ENCODE results near the gene ATP10A. TPM values are rescaled to one million over a fixed set of nuclear protein-coding genes. Genes with fewer than 3 reads are reported as not detected.

Gene ATP10A
- total and polyA plus RNA-seq, 2 donors from 2014 or later = 4.0 to 6.8 TPM

GRCh38 chr15:25675396-25675795 is 187.7 kb downstream of the ATP10A start:
- DNase-seq (no peak), FAIRE-seq (no peak)
- intact Hi-C loops (cut with DNase I) = no loop called here
- TF ChIP-seq, protein P1, sequence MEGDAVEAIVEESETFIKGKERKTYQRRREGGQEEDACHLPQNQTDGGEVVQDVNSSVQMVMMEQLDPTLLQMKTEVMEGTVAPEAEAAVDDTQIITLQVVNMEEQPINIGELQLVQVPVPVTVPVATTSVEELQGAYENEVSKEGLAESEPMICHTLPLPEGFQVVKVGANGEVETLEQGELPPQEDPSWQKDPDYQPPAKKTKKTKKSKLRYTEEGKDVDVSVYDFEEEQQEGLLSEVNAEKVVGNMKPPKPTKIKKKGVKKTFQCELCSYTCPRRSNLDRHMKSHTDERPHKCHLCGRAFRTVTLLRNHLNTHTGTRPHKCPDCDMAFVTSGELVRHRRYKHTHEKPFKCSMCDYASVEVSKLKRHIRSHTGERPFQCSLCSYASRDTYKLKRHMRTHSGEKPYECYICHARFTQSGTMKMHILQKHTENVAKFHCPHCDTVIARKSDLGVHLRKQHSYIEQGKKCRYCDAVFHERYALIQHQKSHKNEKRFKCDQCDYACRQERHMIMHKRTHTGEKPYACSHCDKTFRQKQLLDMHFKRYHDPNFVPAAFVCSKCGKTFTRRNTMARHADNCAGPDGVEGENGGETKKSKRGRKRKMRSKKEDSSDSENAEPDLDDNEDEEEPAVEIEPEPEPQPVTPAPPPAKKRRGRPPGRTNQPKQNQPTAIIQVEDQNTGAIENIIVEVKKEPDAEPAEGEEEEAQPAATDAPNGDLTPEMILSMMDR (IDR thresholded peaks at IDR 0.05; ENCODE audit: borderline replicate concordance, extremely low read depth, insufficient read depth) = no peak
- no peaks in the 10 kb centered on the region for H3K36me3 ChIP-seq (ENCODE audit: control insufficient read depth in 2 of 3, insufficient read depth in 3 of 3, low read length in 3 of 3)
- no peaks in the 10 kb centered on the region for H3K4me1 ChIP-seq (ENCODE audit: control insufficient read depth in 2 of 3, insufficient read depth in 2 of 3, low read depth in 1 of 3, low read length in 3 of 3)
- no peak overlapping the region for H3K4me3 ChIP-seq (ENCODE audit: low read length in 3 of 3)
- no peak overlapping the region for H3K27ac ChIP-seq (ENCODE audit: low read depth in 2 of 2, low read length in 2 of 2)
- no peaks in the 10 kb centered on the region for H3K27me3 ChIP-seq (ENCODE audit: control insufficient read depth, insufficient read depth, low read length)
- no peaks in the 10 kb centered on the region for H3K9me3 ChIP-seq (ENCODE audit: control insufficient read depth in 2 of 3, insufficient read depth in 1 of 3, low read length in 3 of 3)
- H3K9ac ChIP-seq (ENCODE audit: low read length in 3 of 3) = no peak overlapping the region

GRCh38 chr15:25674913-25675312 is 188.2 kb downstream of the ATP10A start:
- TF ChIP-seq, protein P1 (IDR thresholded peaks at IDR 0.05; ENCODE audit: borderline replicate concordance, extremely low read depth, insufficient read depth) = no peak
- no peak overlapping the region for H3K9ac ChIP-seq (ENCODE audit: low read length in 3 of 3)
- no peak overlapping the region for H3K4me3 ChIP-seq (ENCODE audit: low read length in 3 of 3)
- no peak for DNase-seq
- peaks cover 0 to 4% (median 0%) of the 10 kb centered on the region in 3 donors for H3K4me1 ChIP-seq (ENCODE audit: control insufficient read depth in 2 of 3, insufficient read depth in 2 of 3, low read depth in 1 of 3, low read length in 3 of 3)
- no peak overlapping the region for H3K27ac ChIP-seq (ENCODE audit: low read depth in 2 of 2, low read length in 2 of 2)
- H3K27me3 ChIP-seq (ENCODE audit: control insufficient read depth, insufficient read depth, low read length) = no peaks in the 10 kb centered on the region
- no peaks in the 10 kb centered on the region for H3K36me3 ChIP-seq (ENCODE audit: control insufficient read depth in 2 of 3, insufficient read depth in 3 of 3, low read length in 3 of 3)
- intact Hi-C loops (cut with DNase I) = no loop called here
- H3K9me3 ChIP-seq (ENCODE audit: control insufficient read depth in 2 of 3, insufficient read depth in 1 of 3, low read length in 3 of 3) = no peaks in the 10 kb centered on the region
- FAIRE-seq = no peak

DNA sequence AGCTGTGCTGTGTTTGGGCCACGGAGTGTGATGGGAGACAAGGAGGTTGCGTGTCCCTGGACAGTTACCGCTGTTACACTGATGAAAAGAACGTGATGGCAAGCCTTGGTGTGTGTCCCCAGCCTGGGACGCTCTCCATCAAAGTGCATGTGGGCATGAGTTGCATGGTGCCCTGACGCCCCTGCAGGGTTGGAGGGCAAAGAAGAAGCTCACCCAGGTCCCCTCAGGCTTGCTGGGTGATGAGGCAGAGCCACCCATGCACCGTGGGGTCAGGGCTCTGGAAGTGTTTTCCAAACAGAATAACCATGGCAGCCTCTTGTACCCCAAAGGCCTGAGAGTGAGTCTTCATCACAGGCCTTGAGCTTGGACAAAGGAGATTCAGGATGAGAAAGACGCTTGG is 189.2 kb downstream of the ATP10A start:
- intact Hi-C loops (cut with DNase I) = no loop called here
- Histone ChIP-seq H3K4me1 (ENCODE audit: control insufficient read depth in 2 of 3, insufficient read depth in 2 of 3, low read depth in 1 of 3, low read length in 3 of 3) (peaks cover 0 to 5% (median 0%) of the 10 kb centered on the region in 3 donors), H3K27ac (ENCODE audit: low read depth in 2 of 2, low read length in 2 of 2) (no peak overlapping the region), H3K9me3 (ENCODE audit: control insufficient read depth in 2 of 3, insufficient read depth in 1 of 3, low read length in 3 of 3) (no peaks in the 10 kb centered on the region), H3K9ac (ENCODE audit: low read length in 3 of 3) (no peak overlapping the region), H3K4me3 (ENCODE audit: low read length in 3 of 3) (no peak overlapping the region), H3K36me3 (ENCODE audit: control insufficient read depth in 2 of 3, insufficient read depth in 3 of 3, low read length in 3 of 3) (no peaks in the 10 kb centered on the region), H3K27me3 (ENCODE audit: control insufficient read depth, insufficient read depth, low read length) (no peaks in the 10 kb centered on the region)
- FAIRE-seq (no peak), DNase-seq (no peak)
- TF ChIP-seq, protein P1 (IDR thresholded peaks at IDR 0.05; ENCODE audit: borderline replicate concordance, extremely low read depth, insufficient read depth) = no peak

- Histone ChIP-seq H3K27me3 (ENCODE audit: control insufficient read depth, insufficient read depth, low read length) (no peaks in the 10 kb centered on the region), H3K27ac (ENCODE audit: low read depth in 2 of 2, low read length in 2 of 2) (no peak overlapping the region), H3K9ac (ENCODE audit: low read length in 3 of 3) (no peak overlapping the region), H3K4me1 (ENCODE audit: control insufficient read depth in 2 of 3, insufficient read depth in 2 of 3, low read depth in 1 of 3, low read length in 3 of 3) (peaks cover 0 to 5% (median 0%) of the 10 kb centered on the region in 3 donors), H3K9me3 (ENCODE audit: control insufficient read depth in 2 of 3, insufficient read depth in 1 of 3, low read length in 3 of 3) (no peaks in the 10 kb centered on the region), H3K4me3 (ENCODE audit: low read length in 3 of 3) (no peak overlapping the region), H3K36me3 (ENCODE audit: control insufficient read depth in 2 of 3, insufficient read depth in 3 of 3, low read length in 3 of 3) (no peaks in the 10 kb centered on the region)
- no peak for DNase-seq
- TF ChIP-seq, protein P1 (IDR thresholded peaks at IDR 0.05; ENCODE audit: borderline replicate concordance, extremely low read depth, insufficient read depth) = no peak
- intact Hi-C loops (cut with DNase I) = no loop called here
- no peak for FAIRE-seq
These were observed 189.8 kb downstream of the ATP10A start for GRCh38 chr15:25673351-25673750.
